Caco-2 (cell line): ENCODE data around the gene CC2D1A. TPM values are rescaled to one million over a fixed set of nuclear protein-coding genes. Genes with fewer than 3 reads are reported as not detected.

Experiments
- BruUV-seq: library from RNA; stranded (reverse); fragments of 400-500 nt; replicated peaks from 2 replicates; lab custom pipeline; 2021; lab: Mats Ljungman, UMichigan
- CTCF ChIA-PET: fragments of 300-600 bp; sonication (Branson Sonifier 250); formaldehyde crosslinking; loops from one replicate; lab custom pipeline; 2022; ENCODE audit warnings: antibody characterized with exemption; lab: Charles Lee
- POLR2A ChIA-PET: fragments of 300-600 bp; sonication (Branson Sonifier 250); formaldehyde crosslinking; loops from one replicate; lab custom pipeline; 2022; ENCODE audit warnings: antibody characterized with exemption; lab: Charles Lee
- DNase-seq, 2 experiments: peaks; one replicate each; pipeline versions ENCODE4 v3.0.0 to v3.0.0-alpha.2; 2020 to 2022
- H3K27me3 ChIP-seq: replicated peaks from 2 replicates; pipeline ENCODE4 v1.6.0; 2011; ENCODE audit warnings: low read length; ENCODE audit not compliant: control insufficient read depth, insufficient read depth
- H3K36me3 ChIP-seq: 2 replicates; pipeline ENCODE4 v1.5.1; 2011; ENCODE audit warnings: low read length; ENCODE audit not compliant: control insufficient read depth, insufficient read depth
- H3K4me1 ChIP-seq: fragments of 250-450 bp; sonication (Bioruptor Pico); 2 replicates; pipeline ENCODE4 v1.5.1; 2020; ENCODE audit warnings: mild to moderate bottlenecking
- H3K4me3 ChIP-seq: 2 replicates; pipeline ENCODE4 v1.5.1; 2011; ENCODE audit warnings: low read depth, mild to moderate bottlenecking, control low read depth, low read length
- H3K9me3 ChIP-seq: fragments of 250-450 bp; sonication (Bioruptor Pico); 2 replicates; pipeline ENCODE4 v1.5.1; 2020; ENCODE audit warnings: mild to moderate bottlenecking, moderate library complexity
- H3K27ac Mint-ChIP-seq: one replicate; pipeline ENCODE4 v1.8.0; 2022; ENCODE audit warnings: mixed read lengths; ENCODE audit not compliant: unreplicated experiment
- H3K27me3 Mint-ChIP-seq: one replicate; pipeline ENCODE4 v1.8.0; 2022; ENCODE audit warnings: mixed read lengths; ENCODE audit not compliant: insufficient read depth, unreplicated experiment
- H3K36me3 Mint-ChIP-seq: one replicate; pipeline ENCODE4 v1.8.0; 2022; ENCODE audit warnings: mild to moderate bottlenecking, mixed read lengths; ENCODE audit not compliant: insufficient read depth, unreplicated experiment
- H3K4me1 Mint-ChIP-seq: one replicate; pipeline ENCODE4 v1.8.0; 2022; ENCODE audit warnings: low read depth, mixed read lengths; ENCODE audit not compliant: unreplicated experiment
- H3K4me3 Mint-ChIP-seq: one replicate; pipeline ENCODE4 v1.8.0; 2022; ENCODE audit warnings: mild to moderate bottlenecking, moderate library complexity, mixed read lengths; ENCODE audit not compliant: unreplicated experiment
- H3K9me3 Mint-ChIP-seq: one replicate; pipeline ENCODE4 v1.8.0; 2022; ENCODE audit warnings: mixed read lengths; ENCODE audit not compliant: unreplicated experiment
- CTCF ChIP-seq, 2 experiments: fragments of 200-600 bp in 1 of 2; IDR thresholded peaks; 1 replicate in 1 of 2; 2 replicates in 1 of 2; pipeline versions ENCODE4 v1.5.1 to v1.8.0; 2011 to 2022; ENCODE audit warnings: antibody characterized with exemption in 1 of 2, control low read depth in 1 of 2, inconsistent platforms in 1 of 2, low read depth in 1 of 2, low read length in 1 of 2, mild to moderate bottlenecking in 1 of 2, moderate library complexity in 1 of 2; ENCODE audit not compliant: insufficient read depth in 1 of 2, severe bottlenecking in 1 of 2, unreplicated experiment in 1 of 2
- intact Hi-C: fragments of 100-400 bp; cut with micrococcal nuclease; formaldehyde crosslinking; loops from one replicate; pipeline ENCODE4 v1.10.0; 2022; ENCODE audit not compliant: unreplicated experiment
- total RNA-seq: library from RNA; stranded (reverse); gene quantifications from 2 replicates; pipeline ENCODE4 v1.2.3, GENCODE V29; 2022

Gene CC2D1A
- total RNA-seq, 1 experiment from 2014 or later: 48.2 TPM

GRCh38 chr19:13934785-13935109, 28.7 kb downstream of the CC2D1A start:
- no peak overlapping the region for H3K4me3 ChIP-seq
- H3K36me3 Mint-ChIP-seq: no peaks in the 10 kb centered on the region
- no TSS peak for BruUV-seq
- TF ChIP-seq CTCF (IDR thresholded peaks at IDR 0.05; ENCODE audit: insufficient read depth in 1 of 2, low read depth in 1 of 2, low read length in 1 of 2, severe bottlenecking in 1 of 2, unreplicated experiment in 1 of 2): no peak
- intact Hi-C loops: no loop called here
- DNase-seq: no peak
- no peaks in the 10 kb centered on the region for H3K27me3 ChIP-seq
- H3K4me3 Mint-ChIP-seq: no peak overlapping the region
- POLR2A ChIA-PET: no interaction called here
- H3K4me1 Mint-ChIP-seq: no peaks in the 10 kb centered on the region
- H3K27ac Mint-ChIP-seq: peak overlapping the region; percentile 33
- H3K27me3 Mint-ChIP-seq: no peaks in the 10 kb centered on the region
- CTCF ChIA-PET: no interaction called here
- H3K36me3 ChIP-seq: no peaks in the 10 kb centered on the region
- no peaks in the 10 kb centered on the region for H3K9me3 Mint-ChIP-seq
- H3K9me3 ChIP-seq: no peaks in the 10 kb centered on the region
- no peaks in the 10 kb centered on the region for H3K4me1 ChIP-seq

GRCh38 chr19:13935765-13936510, 29.9 kb downstream of the CC2D1A start:
- no peak for DNase-seq
- Mint-ChIP-seq H3K27ac (no peak overlapping the region), H3K4me3 (no peak overlapping the region), H3K4me1 (no peaks in the 10 kb centered on the region), H3K9me3 (no peaks in the 10 kb centered on the region), H3K36me3 (no peaks in the 10 kb centered on the region), H3K27me3 (no peaks in the 10 kb centered on the region)
- intact Hi-C loops: no loop called here
- no peak for TF ChIP-seq CTCF (IDR thresholded peaks at IDR 0.05; ENCODE audit: insufficient read depth in 1 of 2, low read depth in 1 of 2, low read length in 1 of 2, severe bottlenecking in 1 of 2, unreplicated experiment in 1 of 2)
- ChIA-PET CTCF (interaction anchor here (0.6 kb wide), 1 partner anchor 73 kb away, joined by 4 read pairs; no protein-coding TSS in a partner anchor), POLR2A (no interaction called here)
- no TSS peak for BruUV-seq
- Histone ChIP-seq H3K27me3 (no peaks in the 10 kb centered on the region), H3K4me1 (no peaks in the 10 kb centered on the region), H3K36me3 (no peaks in the 10 kb centered on the region), H3K9me3 (no peaks in the 10 kb centered on the region), H3K4me3 (no peak overlapping the region)

- no peak for DNase-seq
- intact Hi-C loops: no loop called here
- no peaks in the 10 kb centered on the region for H3K9me3 ChIP-seq
- POLR2A ChIA-PET: no interaction called here
- no TSS peak for BruUV-seq
- no peak overlapping the region for H3K4me3 Mint-ChIP-seq
- no peaks in the 10 kb centered on the region for H3K36me3 Mint-ChIP-seq
- no peaks in the 10 kb centered on the region for H3K4me1 ChIP-seq
- TF ChIP-seq CTCF (IDR thresholded peaks at IDR 0.05; ENCODE audit: insufficient read depth in 1 of 2, low read depth in 1 of 2, low read length in 1 of 2, severe bottlenecking in 1 of 2, unreplicated experiment in 1 of 2): no peak
- no peaks in the 10 kb centered on the region for H3K4me1 Mint-ChIP-seq
- no peaks in the 10 kb centered on the region for H3K27me3 Mint-ChIP-seq
- H3K4me3 ChIP-seq: no peak overlapping the region
- H3K9me3 Mint-ChIP-seq: no peaks in the 10 kb centered on the region
- H3K27ac Mint-ChIP-seq: no peak overlapping the region
- CTCF ChIA-PET: interaction anchor here (0.5 kb wide), 1 partner anchor 139 kb away, joined by 3 read pairs; no protein-coding TSS in a partner anchor
- no peaks in the 10 kb centered on the region for H3K27me3 ChIP-seq
- H3K36me3 ChIP-seq: no peaks in the 10 kb centered on the region
Measured at GRCh38 chr19:13937479-13938300, 31.7 kb downstream of the CC2D1A start.
